D721Med (cell line): ENCODE measurements around the gene ZNRF3.

ENCODE experiments used
- DNase-seq: peaks from one replicate; pipeline ENCODE4 v3.0.0; 2011; ENCODE audit warnings: low spot score; ENCODE audit not compliant: insufficient read length
- FAIRE-seq: peaks from 2 replicates; lab custom pipeline; 2011; peaks lifted over from hg19 to GRCh38; lab: Jason Lieb, UNC
- CTCF ChIP-seq: IDR thresholded peaks from 2 replicates; pipeline ENCODE4 v1.5.1; 2012; ENCODE audit warnings: mild to moderate bottlenecking, control low read depth; ENCODE audit not compliant: insufficient read depth; ENCODE audit errors: missing control alignments

ZNRF3 gene

GRCh38 chr22:29060251-29060869 is 177.0 kb downstream of the ZNRF3 start:
- TF ChIP-seq CTCF = no peak
- no peak for DNase-seq
- FAIRE-seq = no peak

GRCh38 chr22:29060931-29061330 is 177.6 kb downstream of the ZNRF3 start:
- no peak for FAIRE-seq
- no peak for DNase-seq
- no peak for TF ChIP-seq CTCF

- DNase-seq (no peak), FAIRE-seq (no peak)
- TF ChIP-seq CTCF = no peak
Measured at GRCh38 chr22:29061773-29062172, 178.4 kb downstream of the ZNRF3 start, which contains the start of gene C22orf31. C22orf31 (minus strand) TSS chr22:29061831; CDS start chr22:29061792, 39 bp downstream.

GRCh38 chr22:29062286-29062821 is 179.0 kb downstream of the ZNRF3 start:
- DNase-seq = no peak
- no peak for FAIRE-seq
- TF ChIP-seq CTCF = no peak

- FAIRE-seq (no peak), DNase-seq (no peak)
- TF ChIP-seq CTCF = no peak
Measured at GRCh38 chr22:29065468-29066190, 182.3 kb downstream of the ZNRF3 start.

- DNase-seq (no peak), FAIRE-seq (no peak)
Measured at GRCh38 chr22:29069463-29069862, 186.1 kb downstream of the ZNRF3 start.

More at GRCh38 chr22:29069463-29069862, 186.1 kb downstream of the ZNRF3 start:
- no peak for TF ChIP-seq CTCF
